Medulla oblongata (tissue), 1 donor: Measurements from ENCODE around the gene MIPOL1.
"Not testable (repeated sequence)": the region's sequence is repeated elsewhere in the genome, so short reads cannot be mapped to it uniquely, and the experiment has no call there.

Experiments used
- DNase-seq: peaks from one replicate; pipeline ENCODE4 v3.0.0-alpha.2; 2015; ENCODE audit errors: extremely low spot score

The MIPOL1 gene

GRCh38 chr14:37546621-37547447 lies 349.1 kb downstream of the MIPOL1 start:
- DNase-seq = peak; percentile 6

- DNase-seq = no peak
These were observed 352.8 kb downstream of the MIPOL1 start for GRCh38 chr14:37550511-37550910.

- no peak for DNase-seq
These were observed 353.4 kb downstream of the MIPOL1 start for GRCh38 chr14:37551119-37551518.

GRCh38 chr14:37553935-37554550 lies 356.3 kb downstream of the MIPOL1 start:
- no peak for DNase-seq

DNA sequence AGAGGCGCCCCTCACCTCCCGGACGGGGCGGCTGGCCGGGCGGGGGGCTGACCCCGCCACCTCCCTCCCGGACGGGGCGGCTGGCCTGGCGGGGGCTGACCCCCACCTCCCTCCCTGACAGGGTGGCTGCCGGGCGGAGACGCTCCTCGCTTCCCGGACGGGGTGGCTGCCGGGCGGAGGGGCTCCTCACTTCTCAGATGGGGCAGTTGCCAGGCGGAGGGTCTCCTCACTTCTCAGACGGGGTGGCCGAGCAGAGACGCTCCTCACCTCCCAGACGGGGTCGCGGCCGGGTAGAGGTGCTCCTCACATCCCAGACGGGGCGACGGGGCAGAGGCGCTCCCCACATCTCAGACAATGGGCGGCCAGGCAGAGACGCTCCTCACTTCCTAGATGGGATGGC lies 357.9 kb downstream of the MIPOL1 start:
- DNase-seq = not testable (repeated sequence)

- no peak for DNase-seq
These were observed 361.0 kb downstream of the MIPOL1 start for GRCh38 chr14:37558740-37559139.

- no peak for DNase-seq
These were observed 361.6 kb downstream of the MIPOL1 start for GRCh38 chr14:37559386-37559785.

DNA sequence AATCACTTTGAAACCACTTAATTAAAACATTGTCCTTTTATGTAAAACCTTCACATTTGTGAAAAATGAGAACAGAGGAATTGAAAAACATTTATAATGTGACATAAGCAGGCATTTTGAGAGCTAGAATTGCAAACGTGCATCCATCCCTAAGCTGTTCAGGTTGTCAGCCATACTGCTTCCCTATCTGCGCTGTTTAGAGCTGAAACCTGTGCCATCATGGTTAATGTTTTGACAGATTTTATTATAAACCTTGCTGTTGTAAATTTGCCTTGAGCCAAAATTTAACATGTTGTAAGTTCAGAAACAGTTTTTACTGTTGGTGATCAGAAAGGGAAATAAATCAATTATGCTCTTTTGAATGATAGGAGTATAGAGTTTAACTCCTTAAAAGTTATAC lies 365.5 kb downstream of the MIPOL1 start:
- no peak for DNase-seq

DNA sequence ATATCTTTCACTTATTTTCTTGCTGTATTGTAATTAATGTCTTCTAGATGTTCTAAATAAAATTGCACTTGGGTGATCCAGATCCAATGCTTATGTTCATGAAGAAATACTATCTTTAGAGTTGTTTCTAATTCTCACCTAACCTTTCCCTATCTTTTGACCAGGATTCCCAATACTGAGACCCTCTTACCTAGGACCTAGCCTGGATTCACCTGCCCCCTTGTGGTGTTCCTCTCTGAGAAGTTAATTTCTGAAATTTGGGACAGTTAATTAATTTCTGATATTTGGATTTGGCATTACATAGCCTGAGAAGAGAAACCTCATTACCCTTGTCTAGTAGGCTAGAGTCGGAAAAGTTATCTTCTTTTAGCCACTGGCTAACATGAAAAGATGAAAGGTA lies 367.8 kb downstream of the MIPOL1 start:
- DNase-seq = no peak

DNA sequence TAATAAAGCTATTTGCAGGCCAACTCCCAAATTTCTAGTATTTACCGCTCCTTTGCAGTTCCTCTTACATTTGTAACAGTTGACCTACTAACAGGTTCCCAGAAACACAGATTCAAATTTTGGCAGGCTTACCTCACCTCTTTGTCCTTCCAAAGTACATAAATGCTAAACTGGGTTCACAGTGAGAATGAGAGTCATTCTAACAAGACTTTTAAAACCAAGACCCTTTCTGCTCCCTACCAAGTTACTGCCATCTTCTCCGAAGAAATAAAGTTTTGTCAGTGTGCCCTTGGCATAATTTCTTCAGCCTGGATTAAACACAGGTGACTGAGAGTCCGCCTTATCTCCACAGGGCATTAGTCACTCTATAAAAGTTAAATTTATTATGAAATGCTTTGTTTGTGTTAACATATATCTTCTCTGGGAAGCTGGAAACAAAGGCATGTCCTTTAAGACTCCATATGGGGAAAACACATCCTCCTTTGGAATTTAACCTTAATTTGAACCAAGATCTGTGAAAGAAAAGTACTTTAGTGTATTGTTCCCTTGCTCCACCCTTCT lies 369.2 kb downstream of the MIPOL1 start:
- DNase-seq = no peak

GRCh38 chr14:37569729-37570128 lies 372.0 kb downstream of the MIPOL1 start:
- no peak for DNase-seq

GRCh38 chr14:37571391-37571790 lies 373.7 kb downstream of the MIPOL1 start:
- DNase-seq = no peak

DNA sequence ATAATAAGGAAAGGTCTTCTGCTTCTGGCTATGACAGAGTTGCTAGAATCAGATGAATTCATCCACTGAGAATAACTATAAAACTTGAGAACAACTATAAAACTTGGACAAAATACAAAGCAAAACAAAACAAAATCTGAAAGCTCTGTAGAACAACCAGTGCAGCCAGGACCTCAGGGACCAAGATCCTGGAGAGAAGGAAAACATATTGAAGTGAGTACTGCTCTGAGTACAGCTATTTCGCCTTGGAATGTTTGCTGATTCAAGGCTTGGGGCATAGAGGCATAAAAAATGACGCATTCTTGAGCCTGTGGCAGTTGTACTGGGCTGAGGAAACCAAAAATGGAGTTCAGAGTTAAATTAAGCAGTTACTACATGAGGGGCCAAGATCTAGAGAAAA lies 375.6 kb downstream of the MIPOL1 start:
- no peak for DNase-seq

- no peak for DNase-seq
These were observed 381.5 kb downstream of the MIPOL1 start for GRCh38 chr14:37579274-37579673.

DNA sequence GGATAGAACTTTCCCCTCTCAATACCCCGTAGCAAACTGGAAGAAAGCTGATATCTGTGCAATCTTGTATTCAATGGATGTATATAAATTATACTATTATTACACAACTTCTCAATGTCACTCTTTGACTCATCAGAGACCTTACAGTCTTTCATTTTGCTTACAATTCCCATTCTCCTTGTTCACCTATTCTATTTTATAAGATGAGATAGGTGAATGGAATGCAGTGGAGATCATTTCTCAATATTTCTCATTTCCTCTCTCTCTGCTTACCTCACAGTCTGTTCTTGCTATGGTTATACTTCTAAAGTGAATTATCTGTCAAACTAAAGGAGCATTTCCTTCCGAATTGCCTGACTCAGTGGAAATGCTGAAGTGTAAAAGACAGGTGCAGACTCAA lies 382.4 kb downstream of the MIPOL1 start:
- no peak for DNase-seq

DNA sequence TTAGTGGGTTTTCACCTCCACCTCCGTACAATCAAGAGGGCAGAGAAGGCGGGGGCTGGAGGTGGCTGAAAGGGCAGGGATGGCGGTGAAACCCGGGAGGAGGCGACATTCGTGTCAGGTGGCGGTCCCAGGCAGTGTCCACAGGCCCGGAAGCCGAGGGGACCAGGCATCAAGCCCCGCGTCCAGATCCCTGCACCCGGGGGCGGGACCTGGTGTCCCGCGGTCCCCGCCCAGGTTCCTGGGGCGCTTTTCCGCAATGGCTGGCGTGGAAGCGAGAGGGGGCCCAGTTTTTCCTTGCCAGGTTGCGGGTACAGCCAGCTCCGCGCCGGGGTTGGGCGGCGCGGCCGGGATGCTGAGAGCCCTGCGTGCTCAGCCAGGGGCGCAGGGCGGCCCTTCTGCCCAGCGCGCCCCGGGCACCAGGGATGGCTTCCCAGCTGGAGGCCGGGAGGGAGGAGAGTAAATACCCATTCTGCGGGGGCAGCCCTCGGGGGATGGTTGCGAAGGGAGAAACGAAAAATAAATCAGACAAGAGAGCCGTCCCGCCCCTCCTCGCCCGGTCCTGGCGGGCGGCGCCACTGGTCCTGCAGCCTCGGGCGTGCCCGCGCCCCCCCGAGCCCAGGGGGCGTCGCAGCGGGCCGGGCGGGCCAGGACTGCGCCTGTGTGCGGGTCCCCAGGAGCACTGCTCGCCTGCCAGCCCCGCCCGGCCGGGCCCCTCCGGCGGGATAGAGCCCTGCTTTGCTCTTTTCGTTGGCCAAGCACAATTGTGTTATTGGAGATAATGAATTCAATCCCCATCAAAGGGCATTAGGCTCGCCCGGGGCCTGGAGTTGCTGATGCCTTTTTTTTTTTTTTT lies 385.8 kb downstream of the MIPOL1 start:
- DNase-seq = no peak

- DNase-seq = no peak
These were observed 386.7 kb downstream of the MIPOL1 start for GRCh38 chr14:37584211-37585100.

GRCh38 chr14:37585101-37585511 lies 387.4 kb downstream of the MIPOL1 start:
- no peak for DNase-seq

DNA sequence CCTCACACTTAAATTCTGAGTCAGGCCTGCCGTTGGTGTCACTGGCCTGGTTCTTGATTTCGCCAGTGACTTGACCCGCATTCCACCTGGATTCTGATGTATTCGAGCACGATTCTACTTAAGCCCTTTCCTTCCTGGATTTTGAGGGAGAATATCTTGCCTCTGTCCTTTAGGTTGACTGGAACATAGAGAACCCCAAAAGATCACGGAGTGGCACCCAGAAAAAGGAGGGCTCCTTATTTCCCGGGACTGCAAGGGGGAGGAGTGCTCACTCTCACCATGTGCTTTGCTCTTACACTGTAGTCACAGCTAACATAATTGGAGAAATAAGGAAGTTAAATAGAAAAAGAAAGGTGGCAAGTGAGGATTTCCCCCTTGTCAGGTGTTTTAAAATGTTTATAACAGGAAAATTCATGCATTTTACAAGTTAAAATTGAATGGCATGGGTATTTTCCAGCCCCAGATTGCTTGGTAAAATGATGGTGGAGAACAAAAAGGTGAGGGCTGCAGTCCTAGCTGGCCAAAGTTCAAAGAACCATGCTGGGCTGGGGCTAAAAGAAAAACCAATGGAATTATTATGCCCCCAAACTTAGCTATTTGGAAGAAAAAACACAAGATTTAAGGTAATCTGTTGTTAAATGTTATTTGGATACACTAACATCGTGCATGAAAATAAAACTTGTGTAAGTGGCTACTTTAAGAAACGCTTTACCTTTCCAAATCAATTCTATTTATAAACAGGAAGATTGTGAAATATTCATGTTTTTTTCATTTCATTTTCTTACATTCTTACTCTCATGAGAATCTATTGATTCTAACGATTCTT lies 388.4 kb downstream of the MIPOL1 start:
- DNase-seq = no peak

- no peak for DNase-seq
These were observed 389.0 kb downstream of the MIPOL1 start for GRCh38 chr14:37586797-37587130.
